HepG2 (cell line): Measurements from ENCODE around the gene TAF6L. TPM values are rescaled to one million over a fixed set of nuclear protein-coding genes. Genes with fewer than 3 reads are reported as not detected.
A peak's percentile ranks its signal among the peaks of the same experiment; 100 is the strongest.

ENCODE experiments used
- ARHGAP35 ChIP-seq: sonication (generic); formaldehyde crosslinking; IDR thresholded peaks from 2 replicates; pipeline ENCODE4 v1.9.0; 2022; ENCODE audit warnings: mild to moderate bottlenecking, inconsistent platforms, moderate library complexity, missing genetic modification reagents, borderline replicate concordance
- ATRX ChIP-seq: sonication (generic); formaldehyde crosslinking; IDR thresholded peaks from 2 replicates; pipeline ENCODE4 v1.4.0; 2020; ENCODE audit warnings: missing genetic modification reagents, borderline replicate concordance
- IRF2 ChIP-seq: IDR thresholded peaks from 2 replicates; pipeline ENCODE4 v1.6.1; 2018; ENCODE audit warnings: missing genetic modification reagents, missing compliant biosample characterization
- MBNL3 ChIP-seq: fragments of 250-450 bp; sonication (Bioruptor Pico); conservative IDR thresholded peaks from 2 replicates; pipeline ENCODE4 v1.8.0; 2022; ENCODE audit warnings: mild to moderate bottlenecking, inconsistent platforms
- MIXL1 ChIP-seq: IDR thresholded peaks from 2 replicates; pipeline ENCODE4 v1.6.1; 2016
- NCOR1 ChIP-seq: fragments of 200-600 bp; sonication (generic); IDR thresholded peaks from 2 replicates; pipeline ENCODE4 v1.7.0; 2017; ENCODE audit warnings: antibody characterized with exemption, low read length, borderline replicate concordance
- PAF1 ChIP-seq: IDR thresholded peaks from 2 replicates; pipeline ENCODE4 v1.6.1; 2016; ENCODE audit warnings: missing genetic modification reagents, missing compliant biosample characterization
- RCOR2 ChIP-seq: IDR thresholded peaks from 2 replicates; pipeline ENCODE4 v1.6.1; 2016; ENCODE audit warnings: missing biosample characterization, missing genetic modification reagents
- SUZ12 ChIP-seq: fragments of 150-350 bp; IDR thresholded peaks from 2 replicates; pipeline ENCODE4 v1.6.1; 2014; ENCODE audit warnings: low read depth, low read length
- ZBTB49 ChIP-seq: sonication (generic); formaldehyde crosslinking; IDR thresholded peaks from 2 replicates; pipeline ENCODE4 v1.4.0; 2020; ENCODE audit warnings: missing genetic modification reagents, borderline replicate concordance
- ZBTB7A ChIP-seq: sonication (generic); formaldehyde crosslinking; IDR thresholded peaks from 2 replicates; pipeline ENCODE4 v1.8.0; 2022; ENCODE audit warnings: mild to moderate bottlenecking, missing genetic modification reagents
- ZFYVE20 ChIP-seq: sonication (generic); formaldehyde crosslinking; IDR thresholded peaks from 2 replicates; pipeline ENCODE4 v1.8.0; 2023; ENCODE audit warnings: low read depth, mild to moderate bottlenecking, moderate library complexity, missing genetic modification reagents, borderline replicate concordance
- ZNF160 ChIP-seq: sonication (generic); formaldehyde crosslinking; IDR thresholded peaks from 2 replicates; pipeline ENCODE4 v1.8.0; 2022; ENCODE audit warnings: mild to moderate bottlenecking, inconsistent platforms, missing genetic modification reagents
- ZNF251 ChIP-seq: sonication (generic); formaldehyde crosslinking; IDR thresholded peaks from 2 replicates; pipeline ENCODE4 v1.9.0; 2021; ENCODE audit warnings: mild to moderate bottlenecking, missing genetic modification reagents
- ZNF343 ChIP-seq: sonication (generic); formaldehyde crosslinking; IDR thresholded peaks from 2 replicates; pipeline ENCODE4 v1.4.0; 2020; ENCODE audit warnings: mild to moderate bottlenecking, missing genetic modification reagents
- ZNF367 ChIP-seq: sonication (generic); formaldehyde crosslinking; IDR thresholded peaks from 2 replicates; pipeline ENCODE4 v1.4.0; 2020; ENCODE audit warnings: missing genetic modification reagents, borderline replicate concordance
- ZNF512 ChIP-seq: sonication (generic); formaldehyde crosslinking; IDR thresholded peaks from 2 replicates; pipeline ENCODE4 v1.4.0; 2020; ENCODE audit warnings: mild to moderate bottlenecking, missing genetic modification reagents
- ZNF549 ChIP-seq: sonication (generic); formaldehyde crosslinking; IDR thresholded peaks from 2 replicates; pipeline ENCODE4 v1.5.0; 2020; ENCODE audit warnings: missing genetic modification reagents
- ZNF687 ChIP-seq: sonication (generic); formaldehyde crosslinking; IDR thresholded peaks from 2 replicates; pipeline ENCODE4 v1.5.1; 2020; ENCODE audit warnings: mild to moderate bottlenecking, missing genetic modification reagents, moderate library complexity
- polyA plus RNA-seq, 8 experiments: library from polyadenylated mRNA; depleted of rRNA in 3 of 8; stranded (reverse) in 7 of 8; unstranded in 1 of 8; fragments of >200 nt; fragmentation: Illumina TruSeq in 4 of 8; extraction: Trizol in 4 of 8; gene quantifications; 2 replicates each; pipeline versions ENCODE4 v1.2.1 to v1.2.3, GENCODE V29; 2011 to 2016; ENCODE audit warnings: low read depth in 4 of 8, missing spikeins in 1 of 8, mixed read lengths in 1 of 8; ENCODE audit not compliant: insufficient read depth in 1 of 8
- total RNA-seq, 5 experiments: library from RNA; depleted of rRNA; stranded (reverse); fragments of >200 nt; fragmentation: Illumina TruSeq; extraction: Trizol; gene quantifications; 2 replicates each; pipeline ENCODE4 v1.2.3, GENCODE V29; 2016; ENCODE audit warnings: low read depth in 1 of 5
- TF ChIP-seq, protein P1 (sequence below): sonication (generic); formaldehyde crosslinking; IDR thresholded peaks from 2 replicates; pipeline ENCODE4 v1.4.0; 2020; ENCODE audit warnings: missing genetic modification reagents

TAF6L gene
- total and polyA plus RNA-seq, 2 of the 13 experiments (the other 11 are each of a cell fraction or from before 2014, with no cell fraction given), result 12.6 to 19.4 TPM

GRCh38 chr11:62753736-62754603 lies 17.2 kb upstream of the TAF6L start, which contains the start of gene ZBTB3 (continued):
- no peak for TF ChIP-seq SUZ12
- TF ChIP-seq ZFYVE20 (CRISPR knock-in tag), result no peak
- TF ChIP-seq NCOR1, result no peak; the same call in 1 of the 2 replicates
- TF ChIP-seq IRF2 (CRISPR knock-in tag), result no peak
- TF ChIP-seq, protein P1, sequence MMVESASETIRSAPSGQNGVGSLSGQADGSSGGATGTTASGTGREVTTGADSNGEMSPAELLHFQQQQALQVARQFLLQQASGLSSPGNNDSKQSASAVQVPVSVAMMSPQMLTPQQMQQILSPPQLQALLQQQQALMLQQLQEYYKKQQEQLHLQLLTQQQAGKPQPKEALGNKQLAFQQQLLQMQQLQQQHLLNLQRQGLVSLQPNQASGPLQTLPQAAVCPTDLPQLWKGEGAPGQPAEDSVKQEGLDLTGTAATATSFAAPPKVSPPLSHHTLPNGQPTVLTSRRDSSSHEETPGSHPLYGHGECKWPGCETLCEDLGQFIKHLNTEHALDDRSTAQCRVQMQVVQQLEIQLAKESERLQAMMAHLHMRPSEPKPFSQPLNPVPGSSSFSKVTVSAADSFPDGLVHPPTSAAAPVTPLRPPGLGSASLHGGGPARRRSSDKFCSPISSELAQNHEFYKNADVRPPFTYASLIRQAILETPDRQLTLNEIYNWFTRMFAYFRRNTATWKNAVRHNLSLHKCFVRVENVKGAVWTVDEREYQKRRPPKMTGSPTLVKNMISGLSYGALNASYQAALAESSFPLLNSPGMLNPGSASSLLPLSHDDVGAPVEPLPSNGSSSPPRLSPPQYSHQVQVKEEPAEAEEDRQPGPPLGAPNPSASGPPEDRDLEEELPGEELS, result no peak
- no peak for TF ChIP-seq ZNF343 (CRISPR knock-in tag)
- no peak for TF ChIP-seq ATRX (CRISPR knock-in tag)
- no peak for TF ChIP-seq ZNF251
- no peak for TF ChIP-seq MIXL1 (CRISPR knock-in tag)
- no peak for TF ChIP-seq ZNF512 (CRISPR knock-in tag)
- peak; percentile 87 for TF ChIP-seq ZNF687 (CRISPR knock-in tag)
- 0 out of 2 replicates have a peak, but pooled peaks have one; percentile 42 for TF ChIP-seq RCOR2 (CRISPR knock-in tag)
- TF ChIP-seq ARHGAP35 (CRISPR knock-in tag), result no peak
- no peak for TF ChIP-seq ZBTB7A (CRISPR knock-in tag)
- no peak for TF ChIP-seq MBNL3 (CRISPR knock-in tag)
- no peak for TF ChIP-seq ZNF549
- TF ChIP-seq PAF1, result no peak
- TF ChIP-seq ZNF367 (CRISPR knock-in tag), result no peak
- no peak for TF ChIP-seq ZNF160 (CRISPR knock-in tag)
- no peak for TF ChIP-seq ZBTB49
